Fibroblast of villous mesenchyme (primary cell): ENCODE data around the gene ATP11C. TPM values are rescaled to one million over a fixed set of nuclear protein-coding genes. Genes with fewer than 3 reads are reported as not detected.

Experiments used
- DNase-seq: peaks from one replicate; pipeline ENCODE4 v3.0.0-alpha.2; 2010; ENCODE audit warnings: low read depth
- H3K4me3 ChIP-seq: 2 replicates; pipeline ENCODE4 v1.5.1; 2011; ENCODE audit warnings: low read depth, mild to moderate bottlenecking, low read length
- total RNA-seq: library from RNA; depleted of rRNA; stranded (reverse); fragments of >200 nt; gene quantifications from 2 replicates; pipeline ENCODE4 v1.2.3, GENCODE V29; 2012
- TF ChIP-seq, protein P1 (sequence below): IDR thresholded peaks from 2 replicates; pipeline ENCODE4 v1.5.1; 2012; ENCODE audit warnings: low read depth, mild to moderate bottlenecking, low read length; ENCODE audit not compliant: insufficient read depth

ATP11C gene
- 56.0 and 81.6 TPM in 2 replicates for total RNA-seq

DNA sequence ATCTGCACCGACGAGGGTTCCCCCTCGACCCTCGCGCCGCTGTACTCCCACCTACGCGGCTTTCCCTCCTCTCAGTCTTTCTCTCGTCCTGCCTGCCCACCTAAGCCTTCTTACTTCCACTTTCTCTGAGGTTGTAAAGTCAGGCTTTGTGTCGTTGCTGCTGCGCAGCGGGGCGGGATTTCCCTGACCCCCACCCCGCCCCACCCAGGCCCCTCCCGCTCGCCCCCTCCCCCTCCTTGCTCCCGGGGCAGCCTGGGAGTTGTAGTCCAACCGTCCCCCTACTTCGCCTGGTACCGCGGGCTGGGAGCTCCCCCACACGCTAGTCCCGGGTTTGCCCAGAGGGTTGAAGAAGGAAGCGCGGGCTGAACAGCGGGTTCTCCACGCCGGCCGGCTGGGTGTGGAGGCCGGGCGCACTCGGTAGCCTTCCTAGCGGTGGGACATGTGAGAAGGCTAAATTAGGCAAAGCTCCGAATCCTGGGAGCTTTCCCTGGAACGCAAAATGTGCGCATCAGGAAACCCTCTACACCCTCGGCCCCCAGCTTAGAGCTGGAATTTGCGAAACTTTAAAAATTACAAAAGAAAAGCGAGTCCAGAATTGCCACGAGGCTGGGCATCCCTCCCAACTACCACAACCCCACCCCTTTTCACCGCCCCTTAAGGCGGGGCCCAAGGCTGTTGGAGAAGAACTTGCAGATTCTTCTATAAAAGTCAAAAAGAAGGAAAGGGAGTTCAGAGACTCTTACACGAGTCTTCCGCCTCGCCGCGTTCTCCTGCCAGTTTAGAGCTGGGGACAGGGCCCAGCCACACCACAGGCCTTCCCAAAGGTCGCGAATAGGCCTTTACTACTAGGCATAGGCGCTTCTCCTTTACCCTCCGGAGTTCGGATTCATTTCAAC lies at the start of gene ATP11C:
ATP11C (minus strand) TSS at position 153 of the 896 bp plus-strand sequence. CDS start 1,011 bp downstream, outside the sequence.
- TF ChIP-seq, protein P1, sequence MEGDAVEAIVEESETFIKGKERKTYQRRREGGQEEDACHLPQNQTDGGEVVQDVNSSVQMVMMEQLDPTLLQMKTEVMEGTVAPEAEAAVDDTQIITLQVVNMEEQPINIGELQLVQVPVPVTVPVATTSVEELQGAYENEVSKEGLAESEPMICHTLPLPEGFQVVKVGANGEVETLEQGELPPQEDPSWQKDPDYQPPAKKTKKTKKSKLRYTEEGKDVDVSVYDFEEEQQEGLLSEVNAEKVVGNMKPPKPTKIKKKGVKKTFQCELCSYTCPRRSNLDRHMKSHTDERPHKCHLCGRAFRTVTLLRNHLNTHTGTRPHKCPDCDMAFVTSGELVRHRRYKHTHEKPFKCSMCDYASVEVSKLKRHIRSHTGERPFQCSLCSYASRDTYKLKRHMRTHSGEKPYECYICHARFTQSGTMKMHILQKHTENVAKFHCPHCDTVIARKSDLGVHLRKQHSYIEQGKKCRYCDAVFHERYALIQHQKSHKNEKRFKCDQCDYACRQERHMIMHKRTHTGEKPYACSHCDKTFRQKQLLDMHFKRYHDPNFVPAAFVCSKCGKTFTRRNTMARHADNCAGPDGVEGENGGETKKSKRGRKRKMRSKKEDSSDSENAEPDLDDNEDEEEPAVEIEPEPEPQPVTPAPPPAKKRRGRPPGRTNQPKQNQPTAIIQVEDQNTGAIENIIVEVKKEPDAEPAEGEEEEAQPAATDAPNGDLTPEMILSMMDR, result no peak
- peak; percentile 87 for DNase-seq
- H3K4me3 ChIP-seq, result peak within 1 kb of the TSS; percentile 72

DNA sequence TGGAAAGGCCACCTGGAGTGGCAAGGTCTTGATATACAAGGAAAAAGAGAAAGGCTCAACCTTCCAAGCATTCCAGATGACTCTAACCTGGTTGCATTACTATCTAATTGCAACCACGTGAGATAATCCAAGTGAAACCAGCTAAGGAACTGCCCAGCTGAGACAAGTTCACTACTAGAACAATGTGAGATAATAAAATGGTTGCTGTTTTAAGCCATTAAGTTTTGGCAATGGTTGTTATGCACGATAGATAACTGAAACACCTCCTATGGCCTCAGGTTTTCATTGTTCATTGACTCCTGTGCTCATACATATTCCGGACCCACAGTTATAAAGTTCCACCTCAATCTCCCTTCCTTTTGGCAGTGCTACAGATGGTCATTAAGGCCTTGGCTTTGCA lies 41.6 kb upstream of the ATP11C start:
- TF ChIP-seq, protein P1, result no peak
- no peak overlapping the region for H3K4me3 ChIP-seq
- no peak for DNase-seq

DNA sequence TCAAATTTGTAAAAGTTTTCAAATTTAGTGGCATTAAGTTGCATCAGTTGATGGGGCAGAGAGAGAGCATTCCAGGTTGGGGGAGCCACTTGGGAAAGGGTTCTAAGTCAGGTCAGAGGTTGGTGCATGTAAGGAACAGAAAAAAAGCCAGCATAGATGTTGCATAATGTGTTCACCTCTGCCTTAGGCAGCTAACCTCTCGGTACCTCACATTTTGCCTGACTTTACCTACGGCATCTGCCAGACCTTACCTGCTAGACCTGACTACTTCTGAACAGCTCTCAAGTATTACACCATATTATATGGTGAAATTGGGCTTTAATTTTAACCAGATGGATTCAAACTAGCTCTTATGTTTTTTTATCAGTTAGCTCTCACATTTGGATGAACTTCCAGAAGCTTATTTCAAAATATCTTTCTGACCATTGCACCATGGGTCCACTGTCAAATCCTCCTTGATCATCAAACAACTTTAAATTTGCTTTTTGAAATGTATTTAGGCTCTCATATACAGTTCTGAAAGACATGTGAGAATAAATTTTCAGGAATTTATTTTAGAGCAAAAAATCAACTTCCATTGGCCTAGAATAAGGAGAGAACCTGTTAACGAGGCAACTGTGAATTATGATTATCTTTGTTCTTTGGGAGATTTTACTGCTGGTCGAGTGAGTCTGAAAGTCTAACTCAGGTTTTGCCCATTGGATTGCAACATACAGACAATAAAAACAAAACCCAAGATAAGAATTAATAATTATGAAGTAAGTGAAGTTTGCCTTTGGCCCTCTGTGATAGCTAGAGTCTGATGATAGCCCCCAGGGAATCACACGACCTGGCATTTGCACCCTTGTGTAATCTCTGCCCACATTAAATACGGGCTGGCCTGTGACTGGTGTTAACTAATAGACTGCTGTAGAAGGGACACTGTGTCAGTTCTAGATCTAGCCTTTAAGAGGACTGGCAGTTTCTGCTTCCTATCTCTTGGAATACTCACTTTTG lies 40.1 kb upstream of the ATP11C start:
- TF ChIP-seq, protein P1, result no peak
- no peak overlapping the region for H3K4me3 ChIP-seq
- DNase-seq, result no peak

DNA sequence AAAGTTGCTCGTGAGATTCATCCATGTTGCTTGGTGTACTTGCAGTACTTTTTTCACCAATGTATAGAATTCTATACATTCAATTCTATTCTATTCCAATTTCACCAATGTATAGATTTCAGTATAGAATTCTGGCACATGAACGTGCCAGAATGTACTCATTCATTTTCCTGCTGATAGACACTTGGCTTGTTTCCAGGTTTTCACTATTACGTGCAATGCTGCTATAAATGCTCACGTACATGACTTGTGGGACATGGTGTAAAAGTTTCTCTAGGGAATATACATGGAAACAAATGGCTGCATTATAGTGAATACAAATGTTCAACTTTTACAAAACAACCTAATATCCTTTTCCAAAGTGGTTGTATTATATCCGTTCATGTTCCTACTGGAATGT lies 39.3 kb upstream of the ATP11C start:
- TF ChIP-seq, protein P1, result no peak
- no peak overlapping the region for H3K4me3 ChIP-seq
- no peak for DNase-seq

DNA sequence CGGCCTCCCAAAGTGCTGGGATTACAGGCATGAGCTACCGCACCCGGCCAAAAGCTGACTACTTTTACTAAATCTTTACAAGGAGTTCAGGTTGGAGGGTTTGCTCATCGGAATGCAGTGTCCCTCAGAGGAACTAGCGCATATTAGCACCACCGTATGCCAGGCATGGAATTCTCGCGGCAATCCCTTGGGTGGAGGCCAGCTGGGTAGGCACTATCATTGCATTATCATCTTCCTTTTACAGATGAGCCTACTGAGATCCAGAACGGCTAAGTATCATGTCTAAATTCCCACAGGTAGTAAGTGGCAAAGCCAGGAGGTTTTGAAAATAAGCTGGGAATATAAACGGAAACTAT lies 38.5 kb upstream of the ATP11C start:
- TF ChIP-seq, protein P1, result no peak
- H3K4me3 ChIP-seq, result no peak overlapping the region
- DNase-seq, result no peak

DNA sequence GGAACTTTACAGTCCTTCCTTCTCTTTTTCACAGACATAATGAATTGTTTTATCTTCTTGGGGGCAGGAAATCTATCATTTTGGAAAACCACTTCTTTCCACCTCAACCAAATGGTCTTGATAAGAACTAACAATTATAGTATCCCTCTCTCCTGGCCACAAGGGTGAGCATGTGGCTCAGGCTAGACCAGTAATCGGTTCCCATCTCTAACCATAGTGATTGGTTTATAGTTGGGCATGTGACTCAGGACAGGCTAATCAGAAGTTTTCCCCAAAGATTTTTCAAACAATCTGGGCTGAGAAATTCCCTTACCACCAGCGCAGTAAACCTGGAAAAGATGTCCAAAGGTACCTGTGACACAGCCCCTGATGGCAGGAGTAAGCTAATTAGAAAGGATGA lies 36.4 kb upstream of the ATP11C start:
- no peak for DNase-seq
- H3K4me3 ChIP-seq, result no peak overlapping the region
- TF ChIP-seq, protein P1, result no peak
